ENCODE data around the gene DNAJC6.

DNAJC6 gene

GRCh38 chr1:65412256-65412983 lies 103.1 kb downstream of the DNAJC6 start:
- no peak for DNase-seq

- DNase-seq: no peak
Measured at GRCh38 chr1:65412984-65413375, 103.6 kb downstream of the DNAJC6 start.

DNA sequence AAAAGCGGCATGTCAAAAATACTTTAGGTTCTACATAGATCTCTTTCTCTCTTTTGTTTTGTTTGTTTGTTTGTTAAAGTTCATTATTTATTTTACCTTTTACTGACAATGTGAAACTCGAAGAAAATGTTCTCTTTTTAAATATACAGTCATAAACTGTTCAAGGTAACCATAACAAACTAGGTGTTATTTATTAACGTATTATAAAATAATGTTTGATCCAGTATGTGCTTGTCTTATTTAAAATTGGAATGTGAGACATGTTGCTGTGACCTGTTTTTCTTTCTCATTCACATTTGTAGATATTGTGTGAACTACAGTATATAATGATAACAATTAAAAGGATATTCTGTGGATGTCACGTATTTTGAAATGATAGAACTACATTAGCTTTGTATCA lies 105.2 kb downstream of the DNAJC6 start:
- DNase-seq: no peak

- no peak for DNase-seq
Measured at GRCh38 chr1:65416767-65417166, 107.4 kb downstream of the DNAJC6 start.

DNA sequence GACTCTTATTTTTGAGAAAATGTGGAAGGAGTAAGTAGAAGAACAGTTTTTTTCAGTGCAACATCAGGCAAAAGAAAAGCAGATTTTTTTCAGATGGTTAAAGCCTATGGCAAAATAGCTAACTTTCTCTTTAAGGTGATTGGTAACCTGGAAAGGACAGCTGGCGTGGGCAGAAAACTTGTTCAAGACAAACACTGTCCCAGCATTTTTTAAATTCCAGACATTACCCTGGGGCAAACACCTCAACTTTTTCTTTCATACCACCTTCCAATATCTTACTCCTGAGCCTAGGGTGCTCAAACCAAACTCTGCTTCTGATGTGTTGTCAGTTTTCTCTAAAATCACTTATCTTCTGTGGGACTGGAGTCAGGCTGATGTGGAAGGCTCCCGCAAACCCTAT lies 108.4 kb downstream of the DNAJC6 start:
- no peak for DNase-seq

DNA sequence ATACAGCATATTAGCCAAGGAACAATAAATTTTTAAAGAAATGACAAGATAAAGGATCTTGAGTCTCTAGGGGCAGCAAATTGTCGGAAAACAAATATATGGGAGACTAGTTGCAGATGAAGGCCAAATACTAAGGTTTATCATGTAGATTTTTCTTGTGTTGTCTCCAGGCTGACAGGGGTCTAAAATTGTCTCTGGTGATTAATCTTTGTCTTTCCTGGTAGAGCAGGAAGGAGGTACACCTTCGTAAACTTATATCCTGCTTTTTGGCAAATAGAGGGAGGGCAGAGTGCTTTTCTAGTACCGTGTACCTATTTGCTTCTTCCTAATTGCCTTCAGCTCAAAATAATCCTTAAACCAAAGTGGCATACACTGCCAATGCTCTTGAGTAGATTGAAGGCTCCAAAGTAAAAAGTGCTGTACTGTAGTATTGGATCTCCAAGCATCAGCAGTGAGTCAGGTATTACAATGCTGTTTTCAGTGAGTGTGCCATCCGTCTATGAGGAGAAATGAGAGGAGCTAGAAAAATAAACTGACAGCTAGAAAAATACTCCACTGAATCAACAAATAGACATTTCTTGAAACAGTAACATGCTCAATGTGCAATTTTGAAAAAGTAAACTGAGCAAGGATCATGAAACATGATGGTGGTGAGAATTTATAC lies 109.3 kb downstream of the DNAJC6 start:
- no peak for DNase-seq

- peak; percentile 86 for DNase-seq
Measured at GRCh38 chr1:65419681-65420589, 110.6 kb downstream of the DNAJC6 start.

DNA sequence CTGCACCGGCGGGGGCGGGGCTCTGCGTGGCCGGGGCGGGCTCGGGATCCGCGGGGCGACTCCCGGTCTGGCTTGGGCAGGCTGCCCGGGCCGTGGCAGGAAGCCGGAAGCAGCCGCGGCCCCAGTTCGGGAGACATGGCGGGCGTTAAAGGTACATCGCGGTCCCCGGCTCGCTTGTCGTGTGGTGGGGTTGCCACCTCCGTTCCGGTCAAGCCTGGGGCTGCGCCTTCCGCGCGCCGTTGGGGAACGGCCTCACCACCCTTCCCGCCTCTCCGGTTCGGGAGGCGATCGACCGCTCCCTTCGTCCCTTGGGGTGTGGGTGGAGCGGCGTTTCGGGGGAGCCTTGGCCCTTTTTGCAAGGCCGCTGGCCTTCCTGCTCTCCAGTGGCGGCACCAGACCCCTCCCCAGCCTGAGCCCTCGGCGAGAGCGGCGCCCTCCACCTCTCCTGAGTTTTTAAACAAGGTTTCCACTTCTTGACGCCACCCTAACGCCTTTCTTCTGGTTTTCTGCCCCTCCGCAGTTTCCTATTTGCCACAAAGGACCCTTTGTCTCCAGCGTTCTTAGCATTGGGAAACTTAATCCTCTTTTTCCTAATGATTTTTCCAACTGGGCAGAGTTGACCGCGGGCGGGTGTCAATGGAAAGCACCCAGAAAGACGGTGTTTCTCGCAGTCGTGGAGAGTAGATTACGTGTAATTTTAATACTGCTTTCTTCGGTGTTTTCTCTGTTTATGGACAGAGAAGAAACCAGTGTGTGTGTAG lies 111.4 kb downstream of the DNAJC6 start, which contains the start of the genes LEPR and LEPROT:
TSS of gene LEPR (plus strand) at position 79 of the 761 bp plus-strand sequence. CDS start 144,898 bp downstream, outside the sequence.
TSS of gene LEPROT (plus strand) at position 79 of the 761 bp plus-strand sequence. CDS start at position 136, 57 bp downstream.
- peak; percentile 66 for DNase-seq

GRCh38 chr1:65421351-65422025 lies 112.1 kb downstream of the DNAJC6 start:
- no peak for DNase-seq

DNA sequence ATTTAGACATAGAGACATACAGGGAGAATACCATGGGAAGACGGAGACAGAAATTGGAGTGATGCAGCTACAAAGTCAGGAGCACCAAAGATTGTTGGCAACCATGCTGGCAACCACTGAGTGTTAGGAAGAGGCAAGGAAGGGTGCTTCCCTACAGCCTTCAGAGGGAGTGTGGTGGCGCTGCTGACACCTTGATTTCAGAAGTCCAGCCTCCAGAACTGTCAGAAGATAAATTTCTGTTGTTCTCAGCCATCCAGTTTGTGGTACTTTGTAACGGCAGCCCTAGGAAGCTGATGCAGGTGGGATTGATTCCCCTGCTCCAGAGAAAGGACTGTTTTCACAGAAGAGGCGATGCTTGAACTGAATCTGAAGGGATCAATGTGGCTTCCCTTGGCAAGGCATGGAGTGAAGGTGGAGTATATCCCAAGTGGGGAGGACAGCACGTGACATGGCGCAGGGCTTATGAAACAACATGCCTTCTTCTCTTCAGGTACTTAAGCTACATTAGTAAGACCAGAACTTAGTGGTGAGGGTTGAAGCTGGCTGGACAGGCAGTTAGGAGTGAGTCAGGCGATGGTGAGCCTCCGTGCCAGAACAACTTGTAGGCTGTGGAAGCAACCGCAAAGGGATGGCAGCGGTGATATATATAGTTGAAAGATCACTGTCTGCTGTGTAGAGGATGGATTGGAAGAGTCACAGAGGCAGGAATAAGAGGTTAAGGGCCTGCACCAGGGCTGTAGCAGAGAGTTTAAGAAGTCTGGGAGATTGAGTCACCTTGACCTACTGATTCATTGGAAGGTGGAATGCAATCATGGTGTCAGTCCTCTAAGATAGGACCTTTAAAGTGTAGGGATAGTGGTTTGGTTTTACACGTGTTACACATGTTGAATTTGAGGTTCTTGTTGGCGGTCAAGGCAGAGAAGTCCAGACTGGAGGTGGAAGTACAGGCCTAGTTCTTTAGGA lies 113.2 kb downstream of the DNAJC6 start:
- no peak for DNase-seq

DNA sequence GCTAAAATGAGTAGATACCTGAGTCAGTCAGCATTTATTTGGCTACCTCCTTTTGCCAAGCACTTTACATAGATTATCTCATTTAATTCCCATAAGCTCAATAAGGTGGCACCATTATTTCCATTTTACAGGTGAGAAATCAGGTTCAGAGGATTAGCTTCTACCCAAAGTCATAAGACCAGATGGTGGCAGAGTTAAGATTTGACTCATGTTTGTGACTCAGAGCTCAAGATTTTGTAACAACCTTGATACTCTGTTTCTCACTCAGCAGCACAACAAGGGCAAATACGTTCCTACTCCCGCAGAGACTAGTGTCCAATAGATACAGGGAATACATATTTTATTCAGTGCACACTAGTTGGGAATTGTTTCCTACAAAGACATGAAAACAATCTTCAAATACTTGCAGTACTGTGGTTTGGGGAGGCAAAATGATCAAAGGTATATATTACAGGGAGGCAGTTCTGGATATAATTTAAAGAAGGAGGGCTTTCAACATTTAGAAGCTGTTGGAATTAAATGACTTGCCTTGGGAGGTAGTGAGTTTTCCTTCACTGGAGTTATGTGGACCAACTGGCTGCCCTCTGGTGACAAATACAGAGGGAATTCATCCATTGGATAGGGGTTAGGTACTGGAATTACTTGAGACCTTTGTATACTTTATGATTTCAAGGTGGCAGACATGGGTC lies 114.7 kb downstream of the DNAJC6 start:
- DNase-seq: no peak

- DNase-seq: no peak
Measured at GRCh38 chr1:65424573-65424889, 115.2 kb downstream of the DNAJC6 start.

GRCh38 chr1:65425006-65425405 lies 115.7 kb downstream of the DNAJC6 start:
- no peak for DNase-seq

- DNase-seq: no peak
Measured at GRCh38 chr1:65425697-65426096, 116.4 kb downstream of the DNAJC6 start.

DNA sequence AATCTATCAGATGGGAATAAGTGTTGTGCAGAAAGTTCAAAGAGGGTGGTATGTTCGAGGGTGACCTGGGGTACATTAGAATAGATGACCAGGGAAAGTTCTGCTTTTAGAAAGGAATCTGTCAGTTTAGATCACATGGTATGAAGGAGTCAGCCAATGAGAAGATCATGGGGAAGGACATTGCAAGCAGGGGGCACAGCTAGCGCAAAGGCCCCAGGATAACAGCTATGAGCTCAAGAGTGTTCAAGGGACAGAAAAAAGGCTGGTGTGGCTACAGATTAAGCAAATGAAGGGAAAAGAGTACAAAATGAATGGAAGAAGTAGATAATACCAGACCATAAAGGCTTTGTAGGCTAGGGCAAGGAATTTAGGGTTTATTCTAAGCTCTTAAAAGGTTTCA lies 119.7 kb downstream of the DNAJC6 start:
- no peak for DNase-seq

DNA sequence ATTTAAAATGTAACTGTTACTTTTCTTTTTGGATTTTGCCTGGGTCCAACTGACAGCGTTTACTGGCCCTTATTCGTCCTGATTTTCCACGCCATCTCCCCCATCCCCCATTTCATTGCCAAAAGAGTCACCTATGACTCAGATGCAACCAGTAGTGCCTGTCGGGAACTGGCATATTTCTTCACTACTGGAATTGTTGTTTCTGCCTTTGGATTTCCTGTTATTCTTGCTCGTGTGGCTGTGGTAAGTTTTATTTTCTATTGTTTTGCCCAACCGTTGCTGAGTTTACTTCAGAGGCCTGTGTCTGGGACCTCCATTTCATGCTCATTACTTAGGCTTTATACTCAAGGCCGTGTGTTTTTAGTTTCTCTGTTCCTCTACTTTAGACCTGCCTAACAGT lies 120.5 kb downstream of the DNAJC6 start:
- DNase-seq: no peak

DNA sequence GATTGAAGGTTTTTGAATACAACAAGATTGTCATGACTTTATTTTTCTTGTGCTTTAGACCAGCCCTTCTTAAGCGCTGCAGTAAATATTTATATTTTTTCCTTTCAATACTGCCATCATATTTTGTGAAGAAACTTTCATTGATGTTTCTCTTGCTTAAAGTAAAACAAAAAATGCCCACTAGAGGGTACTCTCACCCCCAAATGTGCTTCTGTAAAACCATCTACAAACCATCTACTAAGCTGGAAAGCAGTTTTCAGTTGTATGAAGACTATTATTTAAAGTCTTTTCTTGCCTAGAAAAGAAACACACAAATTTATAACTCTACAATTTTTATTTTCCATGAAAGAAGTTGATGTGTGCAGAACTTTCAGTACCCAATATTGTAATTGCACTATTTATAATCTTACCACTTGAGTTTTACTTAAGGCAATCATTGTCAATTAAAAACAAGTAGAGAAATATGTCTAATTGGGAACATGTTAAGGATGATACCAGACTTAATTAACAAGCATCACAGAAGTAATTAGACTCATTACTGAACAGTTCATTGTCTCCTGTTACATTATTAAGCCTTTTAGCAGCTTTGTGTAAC lies 121.9 kb downstream of the DNAJC6 start:
- DNase-seq: no peak

- DNase-seq: no peak
Measured at GRCh38 chr1:65432918-65433317, 123.6 kb downstream of the DNAJC6 start.

DNA sequence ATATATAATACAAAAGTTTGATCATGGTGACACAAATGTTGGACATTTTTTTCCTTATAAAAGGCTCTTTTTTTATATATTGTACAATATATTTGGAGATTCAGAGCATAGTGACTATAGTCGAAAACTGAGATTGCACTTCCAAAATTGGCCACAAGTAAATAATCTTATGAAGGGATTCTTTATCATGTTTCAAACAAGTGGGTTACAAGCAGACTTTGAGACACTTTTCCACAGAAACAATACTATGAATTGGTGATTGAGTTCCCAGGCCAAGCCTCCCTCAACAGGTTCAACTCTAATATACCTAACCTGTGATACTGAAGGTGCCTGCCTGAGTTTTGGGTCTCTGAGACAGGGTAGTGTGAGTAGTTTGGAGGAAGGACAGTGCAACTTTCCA lies 124.9 kb downstream of the DNAJC6 start:
- DNase-seq: no peak

DNA sequence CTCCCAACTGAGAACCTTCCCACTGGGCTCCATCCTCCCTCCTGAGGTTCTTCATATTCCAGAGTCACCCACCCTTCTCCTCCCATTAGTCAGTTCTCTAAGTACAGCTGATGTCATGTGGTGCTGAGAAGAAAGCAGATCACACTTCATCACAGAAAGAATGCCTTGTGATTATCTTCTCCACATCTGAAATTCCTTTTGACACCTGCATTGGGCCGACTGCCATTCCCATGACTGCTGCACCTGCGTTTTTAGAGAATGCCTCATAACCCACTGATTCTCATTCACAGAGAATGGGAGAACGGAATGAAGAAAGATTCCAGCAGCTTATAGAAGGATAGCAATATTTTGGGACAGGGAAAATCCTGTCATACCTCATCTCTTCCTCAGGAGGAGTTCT lies 125.4 kb downstream of the DNAJC6 start:
- no peak for DNase-seq

Measured in DMS79 (cell line).